ENCODE data around the gene COL6A6.

The COL6A6 gene

GRCh38 chr3:130516645-130517512 lies at the start of gene COL6A6:
Gene COL6A6 (plus strand): TSS chr3:130517177. CDS start chr3:130560365, 43,188 bp downstream.
- FAIRE-seq, result no peak
- DNase-seq (ENCODE audit: low spot score), result no peak

GRCh38 chr3:130468311-130468710 lies 48.7 kb upstream of the COL6A6 start:
- no peak for FAIRE-seq

GRCh38 chr3:130470126-130470525 lies 46.9 kb upstream of the COL6A6 start:
- FAIRE-seq (no peak), DNase-seq (ENCODE audit: low spot score) (no peak)

More at GRCh38 chr3:130468311-130468710, 48.7 kb upstream of the COL6A6 start:
- DNase-seq (ENCODE audit: low spot score), result no peak

- DNase-seq (ENCODE audit: low spot score), result no peak
- FAIRE-seq, result no peak
Observed at GRCh38 chr3:130473416-130473815, 43.6 kb upstream of the COL6A6 start.

GRCh38 chr3:130480736-130481135 lies 36.2 kb upstream of the COL6A6 start:
- DNase-seq (ENCODE audit: low spot score), result no peak
- FAIRE-seq, result no peak

GRCh38 chr3:130488288-130488687 lies 28.7 kb upstream of the COL6A6 start:
- FAIRE-seq, result no peak
- DNase-seq (ENCODE audit: low spot score), result no peak

- FAIRE-seq (no peak), DNase-seq (ENCODE audit: low spot score) (no peak)
Observed at GRCh38 chr3:130488769-130489450, 28.1 kb upstream of the COL6A6 start.

GRCh38 chr3:130490241-130490640 lies 26.7 kb upstream of the COL6A6 start:
- DNase-seq (ENCODE audit: low spot score), result no peak

GRCh38 chr3:130491431-130491830 lies 25.5 kb upstream of the COL6A6 start:
- DNase-seq (ENCODE audit: low spot score) (no peak), FAIRE-seq (no peak)

More at GRCh38 chr3:130490241-130490640, 26.7 kb upstream of the COL6A6 start:
- FAIRE-seq, result no peak

- DNase-seq (ENCODE audit: low spot score), result no peak
Observed at GRCh38 chr3:130504701-130505100, 12.3 kb upstream of the COL6A6 start.

GRCh38 chr3:130506031-130506430 lies 10.9 kb upstream of the COL6A6 start:
- no peak for FAIRE-seq
- no peak for DNase-seq (ENCODE audit: low spot score)

More at GRCh38 chr3:130504701-130505100, 12.3 kb upstream of the COL6A6 start:
- no peak for FAIRE-seq

GRCh38 chr3:130507746-130508145 lies 9.2 kb upstream of the COL6A6 start:
- DNase-seq (ENCODE audit: low spot score) (no peak), FAIRE-seq (no peak)

GRCh38 chr3:130509008-130509407 lies 8.0 kb upstream of the COL6A6 start:
- DNase-seq (ENCODE audit: low spot score) (no peak), FAIRE-seq (no peak)

- FAIRE-seq (no peak), DNase-seq (ENCODE audit: low spot score) (no peak)
Observed at GRCh38 chr3:130514681-130515080, 2.3 kb upstream of the COL6A6 start.

GRCh38 chr3:130515755-130516154 lies 1.2 kb upstream of the COL6A6 start:
- FAIRE-seq, result no peak
- no peak for DNase-seq (ENCODE audit: low spot score)

GRCh38 chr3:130517602-130518001 lies 625 bp downstream of the COL6A6 start:
- DNase-seq (ENCODE audit: low spot score), result no peak
- FAIRE-seq, result no peak

- DNase-seq (ENCODE audit: low spot score) (no peak), FAIRE-seq (no peak)
Observed at GRCh38 chr3:130519754-130520153, 2.8 kb downstream of the COL6A6 start.

GRCh38 chr3:130522399-130522798 lies 5.4 kb downstream of the COL6A6 start:
- DNase-seq (ENCODE audit: low spot score) (no peak), FAIRE-seq (no peak)

GRCh38 chr3:130527426-130527825 lies 10.4 kb downstream of the COL6A6 start:
- DNase-seq (ENCODE audit: low spot score) (no peak), FAIRE-seq (no peak)

- FAIRE-seq, result no peak
- no peak for DNase-seq (ENCODE audit: low spot score)
Observed at GRCh38 chr3:130528120-130528519, 11.1 kb downstream of the COL6A6 start.

GRCh38 chr3:130529486-130530215 lies 12.7 kb downstream of the COL6A6 start:
- DNase-seq (ENCODE audit: low spot score), result no peak
- FAIRE-seq, result no peak

- DNase-seq (ENCODE audit: low spot score) (no peak), FAIRE-seq (no peak)
Observed at GRCh38 chr3:130533247-130533646, 16.3 kb downstream of the COL6A6 start.

Measured in RCC 7860 (cell line).